Hepatocyte (in vitro differentiated cells): Measurements from ENCODE around the gene ZNF557.

ENCODE experiments used
- CTCF ChIP-seq: fragments of 200-600 bp; sonication (generic); IDR thresholded peaks from 2 replicates; pipeline ENCODE4 v1.5.1; 2016; ENCODE audit warnings: antibody characterized with exemption, mild to moderate bottlenecking; ENCODE audit not compliant: poor library complexity
- EZH2phosphoT487 ChIP-seq: fragments of 200-600 bp; sonication (generic); IDR thresholded peaks from one replicate; pipeline ENCODE4 v1.6.1; 2018; ENCODE audit warnings: antibody characterized with exemption, mild to moderate bottlenecking, low read depth, moderate library complexity; ENCODE audit not compliant: unreplicated experiment, severe bottlenecking

- TF ChIP-seq EZH2phosphoT487 (no peak), CTCF (no peak)
Measured at GRCh38 chr19:7132054-7132453, 62.6 kb downstream of the ZNF557 start.
